HG02763 (cell line): ENCODE data around the gene MESP2.

Experiments used
- ATAC-seq: cut with Tn5 transposase; IDR thresholded peaks from one replicate; pipeline ENCODE4 v1.9.1; 2021; ENCODE audit warnings: mild to moderate bottlenecking, moderate library complexity; ENCODE audit not compliant: unreplicated experiment

MESP2 gene

GRCh38 chr15:89801471-89802195, 25.5 kb downstream of the MESP2 start:
- no peak for ATAC-seq

- no peak for ATAC-seq
Observed at GRCh38 chr15:89802231-89802928, 26.2 kb downstream of the MESP2 start.

GRCh38 chr15:89802986-89803824, 27.1 kb downstream of the MESP2 start:
- ATAC-seq, result no peak

DNA sequence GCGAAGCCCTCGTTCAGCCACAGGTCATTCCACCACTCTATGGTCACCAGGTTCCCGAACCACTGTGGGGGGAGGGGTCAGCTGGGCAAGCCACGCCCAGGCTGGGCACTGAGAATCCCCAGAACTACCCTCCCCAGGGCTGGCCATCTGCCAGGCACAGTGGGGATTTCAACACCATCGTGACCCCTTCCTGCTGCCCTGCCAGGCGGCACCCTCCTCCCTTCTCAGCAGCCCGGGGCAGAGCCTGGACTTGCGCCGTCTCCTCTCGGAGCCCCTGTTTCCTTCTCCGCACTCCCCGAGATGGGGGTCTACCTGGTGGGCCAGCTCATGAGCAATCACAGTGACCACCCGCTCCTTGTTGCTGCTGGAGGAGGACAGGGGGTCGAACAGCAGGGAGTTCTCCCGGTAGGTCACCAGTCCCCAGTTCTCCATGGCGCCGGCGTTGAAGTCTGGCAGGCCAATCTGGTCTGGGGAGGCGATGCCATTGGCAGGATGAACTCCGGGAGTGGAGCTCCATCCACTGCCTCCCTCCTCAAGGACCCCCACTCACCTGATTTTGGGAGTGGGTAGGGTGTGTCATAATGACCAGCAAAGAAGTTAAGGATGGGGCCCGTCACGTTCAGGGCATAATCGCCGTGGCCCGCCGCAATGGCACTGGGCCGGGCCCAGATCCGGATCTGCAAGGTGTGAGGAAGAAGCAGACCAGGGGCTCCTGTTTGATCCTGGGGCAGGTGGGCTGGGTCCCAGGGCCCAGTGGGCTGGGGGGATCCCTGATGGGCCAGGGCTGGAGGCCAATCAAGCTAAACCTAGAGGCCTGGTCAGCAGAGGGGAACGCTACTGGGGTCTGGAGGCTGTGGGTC, 28.0 kb downstream of the MESP2 start:
- ATAC-seq, result no peak

DNA sequence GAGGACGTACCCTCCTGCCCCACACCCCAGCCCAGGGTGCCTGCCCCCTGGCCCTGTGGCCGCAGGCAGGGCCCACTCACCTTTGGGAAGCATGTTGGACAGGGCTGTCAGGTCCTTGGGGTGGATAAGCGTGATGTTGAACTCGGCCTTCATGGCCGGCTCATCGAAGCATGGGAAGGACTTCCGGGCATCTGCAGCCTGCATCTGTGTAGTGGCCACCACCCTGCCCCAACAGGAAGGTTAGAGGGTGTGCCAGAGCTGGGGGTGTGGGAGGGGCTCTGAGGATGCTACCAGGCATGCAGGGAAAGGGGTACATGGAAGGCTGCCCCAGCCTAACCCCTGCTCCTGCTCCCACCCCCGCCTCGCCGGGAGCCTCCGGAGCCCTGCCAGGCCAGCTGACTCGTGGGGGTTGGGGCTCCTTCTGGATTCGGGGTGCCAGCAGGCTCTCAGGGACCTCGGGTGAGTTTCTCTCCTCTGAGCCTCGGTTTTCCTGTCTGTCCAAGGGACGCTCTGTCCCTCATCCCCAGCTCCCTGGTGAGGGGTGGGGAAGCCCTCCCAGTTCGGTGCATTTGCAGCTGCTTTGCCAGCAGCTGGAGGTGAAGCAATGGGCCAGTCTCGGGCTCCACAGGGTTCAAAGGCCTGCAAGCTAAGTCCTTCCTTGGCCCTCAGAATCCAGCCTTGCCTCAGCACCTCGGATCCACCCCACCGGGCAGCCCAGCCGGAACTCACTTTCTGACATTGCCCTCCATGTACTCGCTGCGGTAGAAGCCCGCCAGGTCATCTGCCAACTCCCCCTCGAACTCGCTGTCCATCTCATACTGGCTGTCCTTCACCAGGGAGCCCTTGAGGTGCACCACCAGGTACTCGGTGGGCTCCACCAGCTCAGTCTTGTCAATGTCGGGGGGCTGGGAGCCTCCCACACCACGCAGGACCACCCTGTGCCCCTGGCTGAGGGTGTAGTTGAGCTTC, 29.4 kb downstream of the MESP2 start:
- ATAC-seq, result no peak

DNA sequence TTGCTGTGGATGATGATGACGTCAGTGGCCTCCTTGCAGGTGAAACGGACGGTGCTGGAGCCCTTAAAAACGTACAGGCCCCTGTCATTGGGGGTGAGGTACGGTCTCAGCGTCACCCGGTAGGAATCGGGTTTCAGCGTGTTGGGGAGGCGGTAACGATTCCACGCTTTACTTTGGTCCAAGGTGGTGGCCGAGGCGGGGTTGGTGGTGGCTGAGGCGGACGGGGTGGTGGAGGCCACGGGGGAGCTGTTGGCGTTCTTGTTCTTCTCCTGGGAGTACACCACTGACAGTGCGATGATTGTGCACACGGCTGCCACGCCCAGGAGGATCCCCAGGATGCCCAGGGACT, 30.1 kb downstream of the MESP2 start:
- no peak for ATAC-seq

DNA sequence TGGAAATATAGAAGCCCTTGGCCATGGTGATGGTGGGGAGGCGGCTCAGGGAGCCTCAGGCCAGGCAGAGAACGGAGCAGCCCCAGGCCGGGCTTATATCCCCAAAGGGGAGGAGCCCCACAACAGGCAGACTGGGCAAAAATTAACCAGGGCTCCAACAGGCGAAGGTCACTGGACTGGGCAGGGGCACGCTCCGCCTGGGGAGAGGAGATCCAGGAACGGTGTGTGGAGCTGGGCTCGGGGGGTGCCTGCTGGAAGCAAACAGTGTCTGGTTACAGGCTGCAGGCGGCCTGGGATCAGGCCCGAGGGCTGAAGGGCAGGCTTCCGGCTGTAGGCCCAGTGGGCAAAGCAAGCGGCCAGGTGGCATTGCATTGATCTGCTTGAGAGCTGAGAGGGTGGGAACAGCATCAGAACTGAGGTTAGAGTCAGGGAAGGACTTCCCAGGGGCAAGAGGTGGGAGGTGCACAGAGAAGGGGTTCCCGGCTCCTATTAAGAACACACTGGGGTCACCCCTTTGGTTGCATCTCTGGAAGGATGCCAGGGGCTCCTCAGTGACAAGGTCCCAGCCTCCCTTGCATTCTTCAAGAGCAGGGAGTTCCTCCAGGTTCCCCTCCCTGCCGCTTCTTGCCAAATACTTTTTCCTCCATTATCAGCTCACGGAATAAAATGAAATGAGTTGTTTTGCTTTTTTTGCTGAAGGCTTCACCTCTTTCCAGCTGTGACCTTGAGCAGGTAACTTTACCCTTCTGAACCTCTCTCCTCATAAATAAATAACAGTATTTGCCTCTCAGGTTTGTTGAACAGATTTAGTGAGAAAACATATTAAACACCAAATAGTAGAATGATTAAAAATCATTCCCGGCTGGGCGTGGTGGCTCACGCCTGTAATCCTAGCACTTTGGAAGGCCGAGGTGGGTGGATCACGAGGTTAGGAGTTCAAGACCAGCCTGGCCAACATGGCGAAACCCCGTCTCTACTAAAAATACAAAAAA, 30.7 kb downstream of the MESP2 start:
- no peak for ATAC-seq

DNA sequence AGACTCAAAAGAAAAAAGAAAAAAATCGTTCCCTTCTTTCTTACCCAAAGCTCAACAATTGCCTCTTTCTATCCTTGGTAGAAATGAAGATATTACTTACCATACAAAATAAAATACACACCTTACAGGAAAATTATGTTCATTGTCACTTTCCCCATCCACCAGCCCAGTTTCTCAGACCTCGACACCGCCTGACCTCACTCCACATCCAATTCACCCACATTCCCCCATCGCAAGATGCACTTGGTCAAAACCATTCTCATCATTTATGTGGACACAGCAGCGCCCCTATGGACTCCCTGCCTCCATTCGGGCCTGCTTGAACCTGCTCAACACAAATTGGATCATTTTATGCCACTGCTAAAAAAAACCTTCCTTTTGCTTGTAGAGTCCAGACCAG, 31.6 kb downstream of the MESP2 start:
- ATAC-seq, result no peak

GRCh38 chr15:89808160-89808870, 32.2 kb downstream of the MESP2 start:
- no peak for ATAC-seq

DNA sequence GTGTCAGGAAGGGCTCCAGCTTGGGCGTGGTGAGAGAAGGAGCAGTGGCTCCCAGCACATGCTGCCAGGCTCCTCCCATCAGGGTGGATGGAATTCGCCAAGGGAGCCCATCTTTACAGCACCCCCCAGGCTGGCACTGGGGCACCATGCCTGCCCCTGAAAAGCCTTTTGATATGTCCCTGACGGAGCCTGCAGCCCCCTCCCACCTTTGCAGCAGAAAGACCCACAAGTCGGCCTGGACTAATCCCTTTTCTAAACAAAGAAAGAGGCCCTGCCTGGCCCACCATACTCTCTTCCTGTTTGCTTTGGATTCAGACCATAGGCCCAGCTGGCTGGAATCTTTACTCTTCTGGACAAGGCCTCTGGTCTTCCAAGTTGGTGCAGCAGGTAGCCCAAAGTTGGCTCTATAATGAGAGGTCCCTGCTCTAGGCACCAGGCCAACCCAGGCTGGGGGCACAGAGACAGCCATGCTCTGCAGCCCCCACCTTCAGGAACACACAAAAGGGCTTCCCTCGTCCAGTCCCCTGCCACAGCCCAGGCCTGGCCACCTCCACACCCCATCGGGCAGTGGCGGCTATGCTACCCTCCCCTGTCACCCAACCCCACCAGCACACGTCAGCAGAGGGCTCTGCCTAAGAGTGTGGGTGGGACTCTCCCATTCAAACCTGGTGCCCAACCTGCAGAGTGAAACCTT, 33.1 kb downstream of the MESP2 start:
- ATAC-seq, result no peak

- ATAC-seq, result no peak
Observed at GRCh38 chr15:89809787-89810148, 33.6 kb downstream of the MESP2 start.

DNA sequence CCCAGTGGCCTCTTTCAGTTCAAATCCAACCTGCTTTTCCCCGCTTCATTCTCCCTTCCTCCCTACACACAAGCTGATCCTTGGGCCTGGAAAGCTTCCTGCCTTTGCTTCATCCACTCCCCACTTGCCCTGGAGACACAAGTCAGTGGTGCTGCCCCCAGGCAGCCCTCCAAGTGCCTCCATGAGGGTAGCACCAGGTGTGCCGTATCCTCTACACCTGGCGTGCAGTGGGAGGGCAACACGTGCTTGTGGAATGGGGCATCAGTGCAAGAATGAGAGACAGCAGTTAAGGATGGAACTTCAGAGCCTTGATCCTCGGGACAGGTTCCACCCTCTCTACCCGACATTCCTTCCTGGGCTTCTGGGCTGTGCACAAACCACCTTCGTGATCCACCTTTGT, 34.7 kb downstream of the MESP2 start:
- no peak for ATAC-seq

- ATAC-seq, result no peak
Observed at GRCh38 chr15:89812011-89812846, 36.1 kb downstream of the MESP2 start.

DNA sequence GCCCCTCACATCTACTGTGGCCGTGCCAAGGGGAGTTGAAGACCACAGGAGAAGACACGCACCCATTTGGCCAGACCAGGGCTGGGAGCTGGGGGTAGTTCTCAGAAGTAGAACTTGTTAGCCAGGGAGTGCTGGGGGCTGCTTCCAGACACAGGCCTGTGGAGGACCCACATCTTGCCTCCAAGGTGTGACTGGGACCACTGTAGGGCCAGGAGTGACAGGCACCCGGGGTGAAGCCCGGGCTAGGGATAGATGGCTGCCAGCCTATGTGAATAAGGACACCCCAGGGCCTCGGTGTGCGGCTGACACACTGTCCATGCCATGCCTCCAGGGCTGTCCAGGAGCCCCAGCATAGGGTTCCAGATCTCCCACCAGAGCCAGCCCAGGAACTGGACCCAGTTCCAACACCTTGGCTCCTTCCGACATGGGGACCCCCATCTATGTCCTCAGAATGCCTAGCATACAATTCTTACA, 36.8 kb downstream of the MESP2 start:
- ATAC-seq, result no peak

GRCh38 chr15:89813381-89814111, 37.4 kb downstream of the MESP2 start:
- no peak for ATAC-seq
